BLaER1 treated with 17β-estradiol and CSF1 and Interleukin-3, amounts not matched to agents 10 nM and 100 nM (cell line): ENCODE data around the gene LSS.
A peak's percentile ranks its signal among the peaks of the same experiment; 100 is the strongest.

ENCODE experiments used
- H3K27ac ChIP-seq, 11 experiments: shearing (Covaris generic); formaldehyde crosslinking; 2 replicates each; pipeline ENCODE4 v1.8.1; 2022
- H3K27me3 ChIP-seq, 11 experiments: shearing (Covaris generic); formaldehyde crosslinking; 2 replicates each; pipeline ENCODE4 v1.8.1; 2022
- H3K36me3 ChIP-seq, 11 experiments: shearing (Covaris generic); formaldehyde crosslinking; 2 replicates each; pipeline ENCODE4 v1.8.1; 2022
- H3K4me1 ChIP-seq, 10 experiments: shearing (Covaris generic); formaldehyde crosslinking; 2 replicates each; pipeline ENCODE4 v1.8.1; 2022
- H3K4me2 ChIP-seq, 11 experiments: shearing (Covaris generic); formaldehyde crosslinking; 2 replicates each; pipeline ENCODE4 v1.8.1; 2022
- H3K4me3 ChIP-seq, 10 experiments: shearing (Covaris generic); formaldehyde crosslinking; 2 replicates each; pipeline ENCODE4 v1.8.1; 2022
- H3K9ac ChIP-seq, 11 experiments: shearing (Covaris generic); formaldehyde crosslinking; 2 replicates each; pipeline ENCODE4 v1.8.1; 2022
- H3K9me3 ChIP-seq, 11 experiments: shearing (Covaris generic); formaldehyde crosslinking; replicated peaks in 1 of 11; 2 replicates each; pipeline ENCODE4 v1.8.1; 2022
- H4K20me1 ChIP-seq, 11 experiments: shearing (Covaris generic); formaldehyde crosslinking; 2 replicates each; pipeline ENCODE4 v1.8.1; 2022
- Cebpa-rat ChIP-seq, 11 experiments: shearing (Covaris generic); IDR thresholded peaks; 2 replicates each; pipeline ENCODE4 v1.8.1; 2022

Gene LSS

DNA sequence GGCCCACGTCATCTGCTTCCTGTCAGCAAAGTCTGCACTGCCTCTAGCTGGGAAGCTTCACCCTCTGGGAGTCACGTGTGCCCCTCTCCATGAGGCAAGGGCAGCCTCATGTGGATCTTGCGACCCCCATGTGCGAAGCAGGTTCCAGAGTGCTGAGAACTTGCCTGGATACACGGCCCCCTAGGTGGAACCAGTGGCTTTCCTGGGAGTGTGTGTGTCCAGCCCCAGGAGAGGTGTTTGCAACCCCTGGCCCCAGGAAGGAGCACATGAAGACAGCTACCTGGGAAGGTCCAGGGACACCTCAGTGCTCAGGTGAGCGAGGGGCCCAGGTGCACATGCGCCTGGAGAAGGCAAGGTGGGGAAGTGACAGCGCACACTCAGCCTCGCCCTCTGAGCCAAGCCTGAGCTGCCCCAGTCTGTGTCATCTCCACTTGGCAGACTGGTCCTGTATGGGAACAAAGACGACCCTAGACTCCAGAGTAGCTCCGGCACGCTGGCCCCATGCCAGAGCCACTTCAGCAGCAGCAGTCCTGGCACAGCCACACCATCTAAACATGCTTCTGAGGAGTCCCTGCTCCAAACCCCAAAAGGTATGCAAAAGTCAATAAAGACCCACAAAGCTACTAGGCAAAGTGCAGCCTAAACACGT is 8.9 kb downstream of the LSS start:
- H4K20me1 ChIP-seq = peaks cover 5 to 91% (median 61%) of the 10 kb centered on the region in 11 experiments; a peak in 16 of 22 replicates
- TF ChIP-seq Cebpa-rat (IDR thresholded peaks at IDR 0.05) = no peak
- no peak overlapping the region for H3K4me3 ChIP-seq
- H3K9me3 ChIP-seq = no peaks in the 10 kb centered on the region
- H3K27me3 ChIP-seq = no peaks in the 10 kb centered on the region
- H3K9ac ChIP-seq = peak overlapping the region in 1 of 11 experiments; percentile 26; a peak in 1 of 22 replicates
- H3K36me3 ChIP-seq = peaks cover 0 to 82% (median 49%) of the 10 kb centered on the region in 11 experiments; a peak in 18 of 22 replicates
- peaks cover 0 to 33% (median 23%) of the 10 kb centered on the region in 10 experiments; a peak in 14 of 20 replicates for H3K4me1 ChIP-seq
- H3K4me2 ChIP-seq = peak overlapping the region in 6 of 11 experiments; percentile 12 to 38 (median 14); a peak in 8 of 22 replicates
- no peak overlapping the region for H3K27ac ChIP-seq

GRCh38 chr21:46218906-46219590 is 9.5 kb downstream of the LSS start:
- Histone ChIP-seq H3K9me3 (no peaks in the 10 kb centered on the region), H3K27ac (no peak overlapping the region), H4K20me1 (peaks cover 5 to 91% (median 59%) of the 10 kb centered on the region in 11 experiments; a peak in 16 of 22 replicates), H3K4me3 (no peak overlapping the region), H3K9ac (peak overlapping the region in 1 of 11 experiments; percentile 26; a peak in 1 of 22 replicates), H3K27me3 (no peaks in the 10 kb centered on the region), H3K4me1 (peaks cover 0 to 37% (median 23%) of the 10 kb centered on the region in 10 experiments; a peak in 14 of 20 replicates), H3K36me3 (peaks cover 0 to 89% (median 51%) of the 10 kb centered on the region in 11 experiments; a peak in 18 of 22 replicates), H3K4me2 (peak overlapping the region in 6 of 11 experiments; percentile 12 to 38 (median 14); a peak in 7 of 22 replicates)
- TF ChIP-seq Cebpa-rat (IDR thresholded peaks at IDR 0.05) = no peak

DNA sequence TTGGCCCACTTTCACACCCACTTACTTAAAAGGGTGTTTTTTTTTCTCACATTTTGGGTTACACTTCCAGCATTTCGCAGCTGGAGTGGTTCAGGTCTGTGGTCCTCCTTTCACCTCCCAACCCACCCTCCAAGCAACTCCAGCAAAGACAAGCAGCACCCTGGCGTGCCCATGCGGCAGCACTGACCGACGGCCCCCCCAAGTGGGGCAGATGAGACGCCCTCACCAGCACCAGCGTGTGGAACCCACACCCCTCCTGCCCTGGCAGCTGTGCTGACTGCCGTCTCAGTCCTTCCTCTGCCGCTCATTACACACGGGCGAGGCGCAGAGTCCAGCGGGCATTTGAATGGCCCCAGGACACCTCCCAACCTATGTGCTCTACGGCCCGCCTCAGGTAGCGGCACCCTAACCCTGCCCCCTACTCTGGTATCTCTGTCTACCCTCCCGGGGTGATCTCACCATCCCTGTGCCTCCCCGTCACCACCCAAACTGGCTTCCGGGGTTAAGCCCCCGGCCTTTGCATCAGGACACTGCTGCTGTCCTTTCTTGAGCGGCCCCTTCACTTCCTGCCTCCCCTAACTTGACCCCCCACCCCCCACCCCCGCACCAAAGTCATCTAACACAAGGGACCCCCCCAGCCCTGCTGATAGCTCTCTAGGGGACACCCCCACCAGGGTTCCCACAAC is 10.9 kb downstream of the LSS start:
- Histone ChIP-seq H3K4me1 (peaks cover 0 to 37% (median 23%) of the 10 kb centered on the region in 10 experiments; a peak in 14 of 20 replicates), H3K9ac (peak overlapping the region in 3 of 11 experiments; percentile 12 to 35 (median 26); a peak in 3 of 22 replicates), H3K27me3 (no peaks in the 10 kb centered on the region), H3K4me2 (peak overlapping the region in 5 of 11 experiments; percentile 11 to 27 (median 25); a peak in 7 of 22 replicates), H3K36me3 (peaks cover 0 to 94% (median 55%) of the 10 kb centered on the region in 11 experiments; a peak in 18 of 22 replicates), H3K4me3 (no peak overlapping the region), H4K20me1 (peaks cover 3 to 94% (median 59%) of the 10 kb centered on the region in 11 experiments; a peak in 16 of 22 replicates), H3K27ac (peak overlapping the region in 1 of 11 experiments; percentile 42; a peak in 2 of 22 replicates), H3K9me3 (no peaks in the 10 kb centered on the region)
- no peak for TF ChIP-seq Cebpa-rat (IDR thresholded peaks at IDR 0.05)

GRCh38 chr21:46216132-46216747 is 12.3 kb downstream of the LSS start:
- H3K27me3 ChIP-seq = no peaks in the 10 kb centered on the region
- no peaks in the 10 kb centered on the region for H3K9me3 ChIP-seq
- H3K4me1 ChIP-seq = peaks cover 0 to 39% (median 23%) of the 10 kb centered on the region in 10 experiments; a peak in 14 of 20 replicates
- H3K9ac ChIP-seq = no peak overlapping the region
- no peak for TF ChIP-seq Cebpa-rat (IDR thresholded peaks at IDR 0.05)
- peaks cover 0 to 94% (median 41%) of the 10 kb centered on the region in 11 experiments; a peak in 15 of 22 replicates for H3K36me3 ChIP-seq
- no peak overlapping the region for H3K27ac ChIP-seq
- H3K4me3 ChIP-seq = no peak overlapping the region
- H4K20me1 ChIP-seq = peaks cover 0 to 94% (median 53%) of the 10 kb centered on the region in 11 experiments; a peak in 15 of 22 replicates
- no peak overlapping the region for H3K4me2 ChIP-seq

DNA sequence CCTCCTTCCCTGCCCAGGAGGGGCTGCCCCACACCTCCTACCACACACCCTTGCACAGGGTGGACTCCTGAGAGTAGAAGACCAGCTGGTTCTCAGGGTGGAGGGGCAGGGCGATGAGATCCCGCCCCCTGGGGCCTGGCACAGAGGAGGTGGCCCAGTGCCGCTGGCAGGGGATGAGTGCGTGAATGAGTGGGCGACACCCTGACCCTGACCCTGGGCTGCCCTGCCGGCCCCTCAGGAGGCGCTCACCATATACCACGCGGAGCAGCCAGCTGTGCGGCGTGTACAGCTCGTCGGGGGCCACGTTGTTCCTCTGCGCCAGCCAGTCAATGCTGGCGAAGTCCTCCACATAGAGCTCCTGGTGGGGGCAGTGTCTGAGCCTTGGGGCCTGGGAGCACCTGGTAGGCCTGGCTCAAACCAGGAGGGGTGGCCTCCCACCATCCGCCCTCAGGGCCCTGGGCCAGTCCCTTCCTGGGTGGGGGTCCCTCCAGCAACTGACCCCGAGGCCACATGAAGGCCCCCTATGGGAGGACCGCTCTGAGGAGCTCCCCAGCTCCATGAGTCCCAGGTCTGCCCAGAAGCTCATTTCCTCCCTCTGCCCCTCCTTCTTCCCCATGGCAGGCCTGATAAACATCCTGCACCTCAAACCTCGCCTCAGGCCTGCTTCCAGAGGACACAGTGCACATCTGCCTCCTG is 13.0 kb downstream of the LSS start:
- Histone ChIP-seq H3K27ac (no peak overlapping the region), H3K4me2 (no peak overlapping the region), H3K9me3 (no peaks in the 10 kb centered on the region), H4K20me1 (peaks cover 0 to 93% (median 47%) of the 10 kb centered on the region in 11 experiments; a peak in 15 of 22 replicates), H3K36me3 (peaks cover 0 to 94% (median 36%) of the 10 kb centered on the region in 11 experiments; a peak in 14 of 22 replicates), H3K27me3 (no peaks in the 10 kb centered on the region), H3K9ac (no peak overlapping the region), H3K4me3 (no peak overlapping the region), H3K4me1 (peaks cover 0 to 45% (median 23%) of the 10 kb centered on the region in 10 experiments; a peak in 14 of 20 replicates)
- no peak for TF ChIP-seq Cebpa-rat (IDR thresholded peaks at IDR 0.05)

DNA sequence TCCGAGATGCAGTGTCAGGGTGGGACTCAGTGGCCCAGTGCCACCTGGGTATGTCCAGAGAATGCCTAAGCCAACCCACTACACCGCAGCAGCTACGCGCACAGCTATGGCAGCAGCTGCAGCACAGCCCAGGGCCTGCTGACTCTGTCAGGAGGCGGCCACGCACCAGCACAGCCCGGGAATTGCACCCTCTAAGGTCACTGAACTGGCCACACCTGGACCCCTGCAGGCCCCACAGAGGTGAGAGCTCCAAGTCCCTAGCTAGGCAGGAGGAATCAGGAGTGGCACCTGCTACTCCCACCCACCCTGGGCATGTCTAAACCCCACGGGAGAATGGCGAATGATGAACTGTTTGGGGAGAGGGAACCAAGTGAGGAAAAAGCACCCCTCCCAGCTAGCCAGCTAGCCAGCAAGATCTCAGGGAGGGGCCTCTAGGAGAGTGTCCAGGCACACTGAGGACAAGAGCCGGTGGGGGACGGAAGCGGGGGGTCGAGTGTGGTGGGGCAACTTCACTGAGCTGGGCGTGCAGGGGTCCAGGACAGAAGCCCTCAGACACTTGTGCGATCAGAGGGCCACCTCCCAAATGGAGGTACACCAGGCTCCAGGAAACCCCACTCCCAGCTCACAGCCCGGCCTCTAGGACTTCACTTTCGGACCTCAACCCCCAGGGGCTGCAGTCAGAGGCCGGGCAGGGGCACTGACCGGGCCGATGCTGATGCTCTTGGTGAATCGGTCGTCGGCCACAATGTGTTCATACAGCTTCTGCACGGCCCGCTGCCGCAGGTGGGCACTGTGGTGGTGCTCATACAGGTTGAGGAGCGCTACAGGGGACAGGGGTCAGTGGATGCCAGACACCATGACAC is 13.9 kb downstream of the LSS start:
- TF ChIP-seq Cebpa-rat (IDR thresholded peaks at IDR 0.05) = no peak
- Histone ChIP-seq H3K4me1 (peaks cover 0 to 47% (median 20%) of the 10 kb centered on the region in 10 experiments; a peak in 14 of 20 replicates), H3K27ac (no peak overlapping the region), H3K27me3 (no peaks in the 10 kb centered on the region), H4K20me1 (peaks cover 0 to 91% (median 38%) of the 10 kb centered on the region in 11 experiments; a peak in 14 of 22 replicates), H3K4me2 (no peak overlapping the region), H3K9me3 (no peaks in the 10 kb centered on the region), H3K9ac (no peak overlapping the region), H3K4me3 (no peak overlapping the region), H3K36me3 (peaks cover 0 to 94% (median 34%) of the 10 kb centered on the region in 11 experiments; a peak in 14 of 22 replicates)

DNA sequence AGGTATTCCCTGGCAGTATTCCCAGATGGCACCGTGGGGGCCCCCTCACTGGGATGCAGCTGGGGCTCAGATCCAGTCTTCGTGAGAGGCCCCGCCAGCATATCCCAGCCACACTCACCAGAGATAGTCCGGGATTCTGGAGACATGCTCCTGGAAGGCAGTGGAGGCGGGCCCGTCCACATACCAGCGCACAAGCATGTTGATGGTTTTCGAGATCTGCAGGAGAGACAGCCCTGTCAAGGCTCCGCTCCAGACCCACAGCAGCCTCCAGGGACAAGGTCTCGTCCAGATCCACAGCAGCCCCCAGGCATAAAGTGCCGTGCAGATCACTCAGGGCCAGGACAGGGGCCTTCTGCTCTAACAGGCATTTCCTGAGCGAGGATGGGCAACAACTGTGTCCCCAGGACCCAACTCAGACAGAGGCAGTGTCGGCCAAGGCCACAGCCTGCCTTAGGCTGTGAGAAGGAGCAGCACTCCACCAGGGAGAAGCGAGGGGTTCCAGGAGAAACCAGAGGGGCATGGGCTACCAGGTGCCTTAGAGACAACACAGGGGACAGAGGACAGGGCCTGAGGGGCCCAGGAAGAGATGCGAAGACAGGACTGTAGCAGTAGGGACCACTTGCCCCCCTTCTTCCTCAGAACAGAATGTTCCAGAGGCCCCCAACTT is 14.8 kb downstream of the LSS start:
- Histone ChIP-seq H3K4me3 (no peak overlapping the region), H3K36me3 (peaks cover 0 to 94% (median 29%) of the 10 kb centered on the region in 11 experiments; a peak in 13 of 22 replicates)
- no peak for TF ChIP-seq Cebpa-rat (IDR thresholded peaks at IDR 0.05)

More for the DNA sequence above, 14.8 kb downstream of the LSS start:
- Histone ChIP-seq H3K27ac (no peak overlapping the region), H3K27me3 (no peaks in the 10 kb centered on the region), H4K20me1 (peaks cover 0 to 91% (median 33%) of the 10 kb centered on the region in 11 experiments; a peak in 13 of 22 replicates), H3K9ac (peak overlapping the region in 1 of 11 experiments; percentile 17; a peak in 1 of 22 replicates), H3K9me3 (no peaks in the 10 kb centered on the region), H3K4me2 (no peak overlapping the region), H3K4me1 (peaks cover 0 to 44% (median 17%) of the 10 kb centered on the region in 10 experiments; a peak in 15 of 20 replicates)
